HG03439 (cell line): ENCODE results near the gene RAB36.
"Not testable (repeated sequence)": the region's sequence is repeated elsewhere in the genome, so short reads cannot be mapped to it uniquely, and the experiment has no call there.

Experiments used
- ATAC-seq: cut with Tn5 transposase; IDR thresholded peaks from one replicate; pipeline ENCODE4 v1.9.1; 2021; ENCODE audit warnings: mild to moderate bottlenecking, moderate library complexity; ENCODE audit not compliant: unreplicated experiment

Gene RAB36

GRCh38 chr22:23136991-23137390 is 8.3 kb upstream of the RAB36 start:
- ATAC-seq, result not testable (repeated sequence)

GRCh38 chr22:23137468-23137867 is 7.8 kb upstream of the RAB36 start:
- no peak for ATAC-seq

- no peak for ATAC-seq
Measured at GRCh38 chr22:23137905-23138561, 7.2 kb upstream of the RAB36 start.

GRCh38 chr22:23138584-23139435 is 6.5 kb upstream of the RAB36 start:
- no peak for ATAC-seq

GRCh38 chr22:23140385-23140784 is 4.9 kb upstream of the RAB36 start:
- no peak for ATAC-seq

GRCh38 chr22:23142546-23143105 is 2.7 kb upstream of the RAB36 start:
- no peak for ATAC-seq

- ATAC-seq, result no peak
Measured at GRCh38 chr22:23143119-23143518, 2.2 kb upstream of the RAB36 start.

GRCh38 chr22:23144432-23144831 is 845 bp upstream of the RAB36 start:
- ATAC-seq, result no peak

- no peak for ATAC-seq
Measured at GRCh38 chr22:23145878-23146470, 697 bp downstream of the RAB36 start.

- no peak for ATAC-seq
Measured at GRCh38 chr22:23146478-23147205, 1.4 kb downstream of the RAB36 start.

GRCh38 chr22:23147617-23148387 is 2.5 kb downstream of the RAB36 start:
- no peak for ATAC-seq

- no peak for ATAC-seq
Measured at GRCh38 chr22:23149743-23150238, 4.5 kb downstream of the RAB36 start.

- ATAC-seq, result no peak
Measured at GRCh38 chr22:23150762-23151161, 5.5 kb downstream of the RAB36 start.

- ATAC-seq, result no peak
Measured at GRCh38 chr22:23151827-23152226, 6.5 kb downstream of the RAB36 start.

- no peak for ATAC-seq
Measured at GRCh38 chr22:23152238-23153114, 7.2 kb downstream of the RAB36 start.

- no peak for ATAC-seq
Measured at GRCh38 chr22:23153994-23154393, 8.7 kb downstream of the RAB36 start.

GRCh38 chr22:23154461-23154860 is 9.2 kb downstream of the RAB36 start:
- no peak for ATAC-seq

- no peak for ATAC-seq
Measured at GRCh38 chr22:23155143-23155542, 9.9 kb downstream of the RAB36 start.

- ATAC-seq, result no peak
Measured at GRCh38 chr22:23155831-23156230, 10.6 kb downstream of the RAB36 start.
